Neuronal stem cell (in vitro differentiated cells): ENCODE data around the gene PNPLA2.

Source experiments
- DNase-seq: peaks from one replicate; pipeline ENCODE4 v3.0.0-alpha.2; 2013; ENCODE audit warnings: low spot score
- H2AFZ ChIP-seq: one replicate; pipeline ENCODE4 v1.6.1; 2013; ENCODE audit warnings: mild to moderate bottlenecking, low read length, inconsistent platforms
- H2AK5ac ChIP-seq: 2 replicates; pipeline ENCODE4 v1.6.1; 2013; ENCODE audit warnings: low read depth, mild to moderate bottlenecking, inconsistent platforms, low read length, moderate library complexity, mixed read lengths
- H2BK120ac ChIP-seq: 2 replicates; pipeline ENCODE4 v1.6.1; 2013; ENCODE audit warnings: low read depth, mild to moderate bottlenecking, inconsistent platforms, low read length, moderate library complexity, mixed read lengths
- H2BK12ac ChIP-seq: one replicate; pipeline ENCODE4 v1.6.1; 2013; ENCODE audit warnings: low read length, inconsistent platforms
- H2BK15ac ChIP-seq: 2 replicates; pipeline ENCODE4 v1.6.1; 2013; ENCODE audit warnings: mild to moderate bottlenecking, low read length, inconsistent platforms, mixed read lengths
- H2BK5ac ChIP-seq: one replicate; pipeline ENCODE4 v1.6.1; 2013; ENCODE audit warnings: inconsistent platforms, mild to moderate bottlenecking, low read length, moderate library complexity
- H3K14ac ChIP-seq: one replicate; pipeline ENCODE4 v1.6.1; 2013; ENCODE audit warnings: low read length, inconsistent platforms
- H3K18ac ChIP-seq: 2 replicates; pipeline ENCODE4 v1.6.1; 2013; ENCODE audit warnings: low read length, inconsistent platforms
- H3K23ac ChIP-seq: 2 replicates; pipeline ENCODE4 v1.6.1; 2013; ENCODE audit warnings: low read depth, mild to moderate bottlenecking, mixed read lengths, low read length, inconsistent platforms; ENCODE audit not compliant: poor library complexity
- H3K27ac ChIP-seq: replicated peaks from 3 replicates; pipeline ENCODE4 v1.5.1; 2013; ENCODE audit warnings: low read length, inconsistent platforms
- H3K27me3 ChIP-seq, 3 experiments: 2 replicates each; pipeline ENCODE4 v1.6.1; 2013; ENCODE audit warnings: low read length in 3 of 3, mild to moderate bottlenecking in 2 of 3, inconsistent platforms in 1 of 3, low read depth in 1 of 3, mixed read lengths in 1 of 3, moderate library complexity in 1 of 3; ENCODE audit not compliant: control insufficient read depth in 3 of 3, insufficient read depth in 3 of 3
- H3K36me3 ChIP-seq, 2 donors: replicated peaks in 1 of 2; 2 replicates each; pipeline ENCODE4 v1.6.1; 2013; ENCODE audit warnings: low read length in 2 of 2; ENCODE audit not compliant: control insufficient read depth in 2 of 2, insufficient read depth in 2 of 2
- H3K4ac ChIP-seq: 2 replicates; pipeline ENCODE4 v1.6.1; 2013; ENCODE audit warnings: inconsistent platforms, mild to moderate bottlenecking, low read length, moderate library complexity
- H3K4me1 ChIP-seq, 2 donors: 1 replicate in 1 of 2; 2 replicates in 1 of 2; pipeline ENCODE4 v1.6.1; 2013; ENCODE audit warnings: low read length in 2 of 2, low read depth in 1 of 2; ENCODE audit not compliant: control insufficient read depth in 2 of 2, insufficient read depth in 1 of 2
- H3K4me2 ChIP-seq: one replicate; pipeline ENCODE4 v1.6.1; 2013; ENCODE audit warnings: mild to moderate bottlenecking, low read length, inconsistent platforms; ENCODE audit not compliant: insufficient read depth, poor library complexity, severe bottlenecking
- H3K4me3 ChIP-seq, 2 donors: 2 replicates each; pipeline ENCODE4 v1.5.1; 2013; ENCODE audit warnings: low read length in 2 of 2, mild to moderate bottlenecking in 2 of 2, inconsistent platforms in 1 of 2, moderate library complexity in 1 of 2
- H3K79me1 ChIP-seq: one replicate; pipeline ENCODE4 v1.6.1; 2013; ENCODE audit warnings: low read depth, mild to moderate bottlenecking, inconsistent platforms, low read length, moderate library complexity
- H3K9ac ChIP-seq: one replicate; pipeline ENCODE4 v1.6.1; 2013; ENCODE audit warnings: mild to moderate bottlenecking, low read depth, low read length, inconsistent platforms; ENCODE audit not compliant: poor library complexity
- H3K9me3 ChIP-seq, 2 donors: replicated peaks in 1 of 2; 2 replicates each; pipeline versions ENCODE3 to v1.6.1; 2013; ENCODE audit warnings: low read length in 2 of 2, mild to moderate bottlenecking in 2 of 2, inconsistent platforms in 1 of 2, low read depth in 1 of 2, mixed read lengths in 1 of 2, moderate library complexity in 1 of 2; ENCODE audit not compliant: control insufficient read depth in 2 of 2, insufficient read depth in 1 of 2
- H4K8ac ChIP-seq: one replicate; pipeline ENCODE4 v1.6.1; 2013; ENCODE audit warnings: low read depth, mild to moderate bottlenecking, inconsistent platforms, low read length, moderate library complexity
- H4K91ac ChIP-seq: one replicate; pipeline ENCODE4 v1.6.1; 2013; ENCODE audit warnings: low read length, low read depth, mild to moderate bottlenecking, inconsistent platforms; ENCODE audit not compliant: poor library complexity
- WGBS, 2 donors: extraction: QIAGEN DNeasy Blood & Tissue Kit; methylation state at CpG; one replicate each; pipeline ENCODE4 v1.1.7; 2013; ENCODE audit warnings: missing lambda C conversion rate in 2 of 2, mixed read lengths in 1 of 2; ENCODE audit not compliant: insufficient read length in 2 of 2, insufficient replicate concordance in 1 of 2; ENCODE audit errors: extremely low coverage in 2 of 2; 5-methylcytosine and 5-hydroxymethylcytosine counted together

Gene PNPLA2

DNA sequence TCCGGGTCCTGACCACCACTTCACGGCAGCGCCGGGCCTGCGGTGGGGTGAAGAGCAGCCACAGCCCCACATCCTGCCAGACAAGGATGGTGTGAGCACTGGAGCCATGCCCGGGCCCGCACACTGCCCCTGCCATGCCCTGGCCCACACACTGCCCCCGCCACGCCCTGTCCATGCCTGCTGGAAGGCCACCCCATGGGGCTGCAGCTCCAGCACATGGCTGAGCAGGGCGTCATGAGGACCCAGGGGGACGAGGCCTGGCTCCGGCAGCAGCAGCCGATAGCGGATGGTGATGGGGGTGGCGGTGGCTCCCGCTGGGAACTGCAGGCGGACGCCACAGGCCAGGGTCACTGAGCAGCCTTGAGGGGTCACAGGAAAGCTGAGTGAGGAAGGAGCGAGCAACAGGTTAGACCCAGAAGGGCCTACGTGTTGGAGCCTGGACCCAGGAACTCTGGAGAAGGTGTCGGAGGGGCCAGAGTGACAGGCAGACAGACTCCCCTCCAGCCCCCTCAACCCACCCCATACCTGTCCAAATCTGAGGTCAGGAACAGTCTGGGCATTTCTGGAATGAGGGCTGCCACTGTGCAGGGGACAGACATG is 16.6 kb upstream of the PNPLA2 start:
- Histone ChIP-seq H3K4me2 (no peak overlapping the region), H3K9me3 (no peaks in the 10 kb centered on the region), H3K79me1 (peaks cover 18% of the 10 kb centered on the region), H2BK120ac (no peak overlapping the region), H4K91ac (no peak overlapping the region), H3K18ac (no peak overlapping the region), H3K27me3 (no peaks in the 10 kb centered on the region), H2BK12ac (no peak overlapping the region), H2AFZ (no peak overlapping the region), H3K27ac (no peak overlapping the region), H3K4me3 (no peak overlapping the region), H3K4me1 (peaks cover 12 to 17% of the 10 kb centered on the region in 2 donors), H2BK15ac (no peak overlapping the region), H4K8ac (peak overlapping the region; percentile 17), H3K4ac (no peak overlapping the region), H3K14ac (peak overlapping the region; percentile 56), H3K36me3 (peaks cover 23 to 50% of the 10 kb centered on the region in 2 donors), H2BK5ac (peak overlapping the region; percentile 98), H3K9ac (no peak overlapping the region), H3K23ac (no peak overlapping the region), H2AK5ac (no peak overlapping the region)
- WGBS, 2 donors: no CpG with 5 or more reads among the region's 21 CpGs
- no peak for DNase-seq

DNA sequence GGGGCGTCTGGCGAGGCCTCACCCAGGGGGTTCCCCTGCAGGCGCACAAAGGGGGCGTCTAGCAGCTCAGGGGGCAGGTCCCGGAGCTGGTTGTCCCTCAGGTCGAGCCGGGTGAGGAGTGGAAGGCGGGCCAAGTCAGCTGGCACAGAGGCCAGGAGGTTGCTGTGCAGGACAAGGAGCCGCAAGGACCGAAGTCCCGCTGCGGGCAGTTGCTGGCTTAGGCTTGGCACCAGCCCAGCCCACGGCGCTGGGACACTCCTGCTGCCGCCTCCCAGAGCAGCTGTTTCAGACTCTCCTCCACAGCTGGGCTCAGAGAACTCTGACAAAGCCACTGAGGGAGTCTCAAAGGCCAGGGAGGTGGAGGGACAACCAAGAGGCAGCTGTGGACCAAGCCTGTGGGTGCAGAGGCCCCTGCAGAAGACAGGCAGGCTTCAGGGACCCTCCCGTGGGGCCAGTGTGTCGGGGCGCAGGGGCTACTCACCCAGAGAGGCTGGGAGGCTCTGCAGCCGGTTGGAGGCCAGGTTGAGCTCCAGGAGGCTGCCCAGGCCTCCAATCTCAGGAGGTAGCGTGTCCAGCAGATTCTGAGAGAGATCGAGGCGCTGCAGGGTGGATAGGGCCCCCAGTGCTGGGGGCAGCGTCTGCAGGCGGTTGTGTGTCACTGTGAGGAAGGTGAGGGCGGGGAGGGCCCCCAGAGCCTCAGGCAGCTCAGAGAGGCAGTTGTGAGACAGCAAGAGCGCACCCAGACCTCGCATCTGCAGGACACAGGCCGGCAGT is 15.8 kb upstream of the PNPLA2 start:
- peaks cover 18% of the 10 kb centered on the region for H3K79me1 ChIP-seq

DNA sequence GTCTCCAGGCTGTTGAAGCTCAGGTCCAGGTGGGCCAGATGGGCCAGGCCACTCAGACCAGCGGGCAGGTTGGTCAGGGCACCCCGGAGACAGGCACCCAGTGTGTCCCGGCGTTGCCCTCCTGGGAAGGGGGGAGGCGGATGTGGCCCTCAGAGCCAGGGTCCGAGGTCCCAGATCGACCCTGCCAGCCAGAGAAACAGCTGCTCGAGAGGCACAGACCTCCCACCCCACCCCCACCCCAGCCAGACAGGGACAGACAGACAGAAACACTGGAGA is 15.3 kb upstream of the PNPLA2 start:
- H3K9ac ChIP-seq: peak overlapping the region; percentile 88
- H3K18ac ChIP-seq: peak overlapping the region; percentile 57
- no peak overlapping the region for H3K4me2 ChIP-seq
- H3K4ac ChIP-seq: no peak overlapping the region
- peak overlapping the region; percentile 98 for H2BK5ac ChIP-seq
- peak overlapping the region; percentile 65 for H3K23ac ChIP-seq
- H2BK15ac ChIP-seq: peak overlapping the region; percentile 67
- WGBS, 2 donors: no CpG with 5 or more reads among the region's 8 CpGs
- H3K36me3 ChIP-seq: peaks cover 23 to 50% of the 10 kb centered on the region in 2 donors
- peak overlapping the region; percentile 63 for H2AK5ac ChIP-seq
- no peak overlapping the region for H2AFZ ChIP-seq
- DNase-seq: no peak
- H3K27ac ChIP-seq: no peak overlapping the region
- H4K8ac ChIP-seq: no peak overlapping the region
- H2BK120ac ChIP-seq: no peak overlapping the region
- no peaks in the 10 kb centered on the region for H3K9me3 ChIP-seq
- H3K27me3 ChIP-seq: no peaks in the 10 kb centered on the region
- peak overlapping the region; percentile 35 to 58 for H3K4me3 ChIP-seq
- H3K4me1 ChIP-seq: peaks cover 14 to 20% of the 10 kb centered on the region in 2 donors
- peaks cover 17% of the 10 kb centered on the region for H3K79me1 ChIP-seq
- H3K14ac ChIP-seq: no peak overlapping the region
- H2BK12ac ChIP-seq: no peak overlapping the region
- no peak overlapping the region for H4K91ac ChIP-seq

More for the DNA sequence above, 15.8 kb upstream of the PNPLA2 start:
- Histone ChIP-seq H2BK15ac (peak overlapping the region; percentile 67), H3K4me1 (peaks cover 12 to 17% of the 10 kb centered on the region in 2 donors), H3K9me3 (no peaks in the 10 kb centered on the region), H3K18ac (peak overlapping the region; percentile 57), H3K27ac (no peak overlapping the region), H2BK5ac (peak overlapping the region; percentile 98), H3K14ac (peak overlapping the region; percentile 21), H4K8ac (no peak overlapping the region), H3K4me2 (no peak overlapping the region), H3K27me3 (no peaks in the 10 kb centered on the region), H3K4me3 (peak overlapping the region; percentile 35 to 58), H2AFZ (no peak overlapping the region), H3K36me3 (peaks cover 23 to 50% of the 10 kb centered on the region in 2 donors), H2BK120ac (no peak overlapping the region), H3K4ac (no peak overlapping the region), H2AK5ac (peak overlapping the region; percentile 63), H3K23ac (peak overlapping the region; percentile 65), H3K9ac (peak overlapping the region; percentile 88), H2BK12ac (no peak overlapping the region), H4K91ac (no peak overlapping the region)
- no CpG with 5 or more reads among the region's 28 CpGs for WGBS, 2 donors
- no peak for DNase-seq
